NCI-H774 (cell line): ENCODE data around the gene CMIP.

Source experiments
- DNase-seq: peaks from one replicate; lab custom pipeline; 2025; lab: John Stamatoyannopoulos, UW

Gene CMIP

GRCh38 chr16:81495321-81496234, 51.0 kb downstream of the CMIP start:
- DNase-seq, result no peak

GRCh38 chr16:81496321-81496720, 51.7 kb downstream of the CMIP start:
- no peak for DNase-seq

- DNase-seq, result no peak
Observed at GRCh38 chr16:81496742-81497141, 52.1 kb downstream of the CMIP start.

GRCh38 chr16:81497690-81498089, 53.1 kb downstream of the CMIP start:
- no peak for DNase-seq

- no peak for DNase-seq
Observed at GRCh38 chr16:81498351-81498750, 53.7 kb downstream of the CMIP start.

GRCh38 chr16:81499576-81500380, 55.2 kb downstream of the CMIP start:
- no peak for DNase-seq

GRCh38 chr16:81500833-81501521, 56.4 kb downstream of the CMIP start:
- no peak for DNase-seq

- DNase-seq, result no peak
Observed at GRCh38 chr16:81502396-81503070, 57.9 kb downstream of the CMIP start.

GRCh38 chr16:81505011-81505661, 60.5 kb downstream of the CMIP start:
- no peak for DNase-seq

- DNase-seq, result no peak
Observed at GRCh38 chr16:81509404-81509803, 64.8 kb downstream of the CMIP start.

GRCh38 chr16:81510016-81510415, 65.4 kb downstream of the CMIP start:
- no peak for DNase-seq

GRCh38 chr16:81511371-81511770, 66.8 kb downstream of the CMIP start:
- no peak for DNase-seq

GRCh38 chr16:81513204-81514040, 68.8 kb downstream of the CMIP start:
- DNase-seq, result no peak

- DNase-seq, result no peak
Observed at GRCh38 chr16:81514041-81514559, 69.5 kb downstream of the CMIP start.

GRCh38 chr16:81514568-81515258, 70.1 kb downstream of the CMIP start:
- no peak for DNase-seq

GRCh38 chr16:81515281-81515680, 70.7 kb downstream of the CMIP start:
- no peak for DNase-seq

GRCh38 chr16:81515721-81516120, 71.1 kb downstream of the CMIP start:
- no peak for DNase-seq

GRCh38 chr16:81516478-81517149, 72.0 kb downstream of the CMIP start:
- DNase-seq, result no peak

- no peak for DNase-seq
Observed at GRCh38 chr16:81517150-81517499, 72.5 kb downstream of the CMIP start.
